Nephron (organoid): ENCODE results near the gene PAGR1.
"Not testable (repeated sequence)": the region's sequence is repeated elsewhere in the genome, so short reads cannot be mapped to it uniquely, and the experiment has no call there.

Experiments used
- H3K27ac Mint-ChIP-seq, 3 experiments: 2 replicates each; pipeline ENCODE4 v1.8.0; 2020; ENCODE audit warnings: mixed read lengths in 3 of 3, mild to moderate bottlenecking in 2 of 3, moderate library complexity in 1 of 3
- H3K27me3 Mint-ChIP-seq: 2 replicates; pipeline ENCODE4 v1.8.0; 2021; ENCODE audit warnings: low read depth, mild to moderate bottlenecking, moderate library complexity, mixed read lengths
- H3K36me3 Mint-ChIP-seq: 2 replicates; pipeline ENCODE4 v1.8.0; 2020; ENCODE audit warnings: low read depth, mixed read lengths
- H3K4me1 Mint-ChIP-seq: 2 replicates; pipeline ENCODE4 v1.8.0; 2020; ENCODE audit warnings: mixed read lengths
- H3K4me3 Mint-ChIP-seq, 3 experiments: 2 replicates each; pipeline ENCODE4 v1.8.0; 2020; ENCODE audit warnings: mild to moderate bottlenecking in 3 of 3, mixed read lengths in 3 of 3, moderate library complexity in 2 of 3
- H3K9me3 Mint-ChIP-seq: 2 replicates; pipeline ENCODE4 v1.8.0; 2020; ENCODE audit warnings: mixed read lengths
- CTCF ChIP-seq, 3 experiments: fragments of 200-600 bp; sonication (generic); IDR thresholded peaks; one replicate each; pipeline ENCODE4 v1.5.0; 2021; ENCODE audit warnings: antibody characterized with exemption in 3 of 3; ENCODE audit not compliant: unreplicated experiment in 3 of 3

PAGR1 gene

GRCh38 chr16:29774730-29775129, 41.2 kb upstream of the PAGR1 start:
- no peaks in the 10 kb centered on the region for H3K36me3 Mint-ChIP-seq
- TF ChIP-seq CTCF (IDR thresholded peaks at IDR 0.05; ENCODE audit: unreplicated experiment in 3 of 3), result no peak
- H3K27ac Mint-ChIP-seq, result no peak overlapping the region
- no peak overlapping the region for H3K4me3 Mint-ChIP-seq
- peaks cover 11% of the 10 kb centered on the region for H3K27me3 Mint-ChIP-seq
- H3K9me3 Mint-ChIP-seq, result no peaks in the 10 kb centered on the region
- no peaks in the 10 kb centered on the region for H3K4me1 Mint-ChIP-seq

GRCh38 chr16:29775742-29776408, 40.1 kb upstream of the PAGR1 start:
- H3K4me3 Mint-ChIP-seq, result no peak overlapping the region
- no peaks in the 10 kb centered on the region for H3K4me1 Mint-ChIP-seq
- H3K27me3 Mint-ChIP-seq, result peaks cover 14% of the 10 kb centered on the region
- no peaks in the 10 kb centered on the region for H3K36me3 Mint-ChIP-seq
- no peak overlapping the region for H3K27ac Mint-ChIP-seq
- no peaks in the 10 kb centered on the region for H3K9me3 Mint-ChIP-seq
- no peak for TF ChIP-seq CTCF (IDR thresholded peaks at IDR 0.05; ENCODE audit: unreplicated experiment in 3 of 3)

- TF ChIP-seq CTCF (IDR thresholded peaks at IDR 0.05; ENCODE audit: unreplicated experiment in 3 of 3), result no peak
- Mint-ChIP-seq H3K9me3 (no peaks in the 10 kb centered on the region), H3K4me1 (no peaks in the 10 kb centered on the region), H3K27ac (no peak within 1 kb of the TSS), H3K4me3 (no peak within 1 kb of the TSS), H3K27me3 (peaks cover 14% of the 10 kb centered on the region), H3K36me3 (no peaks in the 10 kb centered on the region)
Observed at GRCh38 chr16:29777576-29778350, 38.2 kb upstream of the PAGR1 start, which contains the start of gene ZG16. Gene ZG16, plus strand, starts transcription at chr16:29778256. Its CDS starts 1,011 bp downstream, at chr16:29779267.

GRCh38 chr16:29779474-29779873, 36.5 kb upstream of the PAGR1 start:
- Mint-ChIP-seq H3K4me3 (no peak overlapping the region), H3K36me3 (no peaks in the 10 kb centered on the region), H3K27ac (no peak overlapping the region), H3K4me1 (no peaks in the 10 kb centered on the region), H3K9me3 (no peaks in the 10 kb centered on the region), H3K27me3 (peaks cover 14% of the 10 kb centered on the region)
- no peak for TF ChIP-seq CTCF (IDR thresholded peaks at IDR 0.05; ENCODE audit: unreplicated experiment in 3 of 3)

- not testable (repeated sequence) for H3K4me3 Mint-ChIP-seq, H3K4me1 Mint-ChIP-seq, H3K9me3 Mint-ChIP-seq, H3K27me3 Mint-ChIP-seq, H3K36me3 Mint-ChIP-seq
- peak overlapping the region; percentile 30 to 75 (median 57) for H3K27ac Mint-ChIP-seq
Observed at GRCh38 chr16:29783094-29783953, 32.6 kb upstream of the PAGR1 start.

GRCh38 chr16:29784157-29784556, 31.8 kb upstream of the PAGR1 start:
- Mint-ChIP-seq H3K9me3 (no peaks in the 10 kb centered on the region), H3K27me3 (peaks cover 9% of the 10 kb centered on the region), H3K27ac (peak overlapping the region; percentile 30 to 75 (median 57)), H3K4me3 (no peak overlapping the region), H3K4me1 (peaks cover 6% of the 10 kb centered on the region), H3K36me3 (no peaks in the 10 kb centered on the region)
- TF ChIP-seq CTCF (IDR thresholded peaks at IDR 0.05; ENCODE audit: unreplicated experiment in 3 of 3), result no peak
